GM21390 (cell line): ENCODE measurements around the gene PPP5C.
"Not testable (repeated sequence)": the region's sequence is repeated elsewhere in the genome, so short reads cannot be mapped to it uniquely, and the experiment has no call there.

Experiments
- ATAC-seq: cut with Tn5 transposase; IDR thresholded peaks from one replicate; pipeline ENCODE4 v1.9.1; 2021; ENCODE audit not compliant: unreplicated experiment

PPP5C gene

DNA sequence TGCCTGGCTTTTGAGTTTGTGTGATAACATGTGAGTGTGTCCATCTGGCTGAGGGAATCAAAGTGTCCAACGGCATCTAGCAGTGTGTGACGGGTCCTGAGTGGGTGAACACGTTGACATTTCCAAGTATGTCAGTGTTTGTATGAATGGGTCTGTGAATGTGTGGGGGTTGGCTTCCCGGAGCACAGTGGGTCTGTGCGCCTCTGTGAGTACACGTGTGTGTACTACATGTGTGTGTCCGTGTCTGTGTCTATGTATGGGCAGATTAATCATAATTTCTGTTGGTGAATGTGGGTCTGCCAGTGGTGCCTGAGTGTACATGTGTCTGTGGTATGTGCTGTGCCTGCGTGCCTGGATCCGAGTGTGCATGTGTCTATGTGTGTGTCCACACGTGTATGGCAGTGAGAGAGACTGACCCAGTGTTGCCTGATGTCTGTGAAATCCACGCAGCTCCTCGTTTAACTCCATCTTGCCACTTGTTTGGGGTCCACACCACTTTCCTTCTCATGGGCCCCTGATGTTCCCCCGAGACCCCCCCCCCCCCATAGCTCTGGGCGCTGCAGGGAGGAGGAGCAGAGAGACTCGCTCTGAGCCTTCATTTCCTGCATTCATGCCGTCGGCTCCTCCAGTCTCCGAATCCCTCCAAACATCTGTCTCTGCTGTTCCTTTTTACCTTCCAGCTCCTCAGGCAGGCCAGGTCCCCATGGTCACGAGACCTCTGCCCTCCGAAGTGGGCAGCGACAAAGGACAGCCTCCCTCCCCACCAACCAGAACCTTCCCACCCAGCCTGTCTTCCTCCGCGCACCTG is 61.2 kb downstream of the PPP5C start:
- ATAC-seq: no peak

DNA sequence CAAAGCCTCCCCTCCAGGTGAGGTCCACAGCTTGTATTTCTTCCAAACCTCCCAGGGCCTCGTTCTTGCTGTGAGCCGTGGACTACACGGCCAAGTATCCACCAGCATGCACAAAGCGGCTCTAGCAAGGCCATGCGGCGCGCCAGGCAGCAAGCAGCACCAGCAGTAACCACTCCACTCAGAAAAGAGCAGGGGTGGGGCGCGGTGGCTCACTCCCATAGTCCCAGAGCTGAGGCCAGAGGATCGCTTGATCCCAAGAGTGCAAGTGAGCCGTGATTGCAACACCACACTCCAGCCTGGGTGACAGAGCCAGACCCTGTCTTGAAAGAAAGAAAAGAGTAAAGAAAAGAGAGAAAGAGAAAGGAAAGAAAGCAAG is 61.8 kb downstream of the PPP5C start:
- ATAC-seq: no peak

DNA sequence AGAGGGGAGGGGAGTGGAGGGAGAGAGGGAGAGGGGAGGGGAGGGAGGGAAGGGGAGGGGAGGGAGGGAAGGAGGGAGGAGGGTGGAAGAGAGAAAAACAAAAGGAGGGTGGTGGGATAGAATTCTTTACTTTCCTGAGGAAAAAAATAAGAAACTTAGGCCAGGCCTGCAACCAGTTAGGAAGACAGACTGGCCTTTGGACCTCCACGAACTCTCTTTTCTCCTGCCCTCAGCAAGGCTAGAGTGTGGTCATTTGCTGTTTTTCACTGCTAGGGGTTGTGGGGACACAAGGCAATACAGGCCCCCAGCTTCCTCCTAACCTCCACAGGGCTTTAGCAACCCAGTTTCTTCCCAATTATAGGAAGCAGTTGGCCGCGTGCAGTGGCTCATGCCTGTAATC is 62.3 kb downstream of the PPP5C start:
- ATAC-seq: no peak

DNA sequence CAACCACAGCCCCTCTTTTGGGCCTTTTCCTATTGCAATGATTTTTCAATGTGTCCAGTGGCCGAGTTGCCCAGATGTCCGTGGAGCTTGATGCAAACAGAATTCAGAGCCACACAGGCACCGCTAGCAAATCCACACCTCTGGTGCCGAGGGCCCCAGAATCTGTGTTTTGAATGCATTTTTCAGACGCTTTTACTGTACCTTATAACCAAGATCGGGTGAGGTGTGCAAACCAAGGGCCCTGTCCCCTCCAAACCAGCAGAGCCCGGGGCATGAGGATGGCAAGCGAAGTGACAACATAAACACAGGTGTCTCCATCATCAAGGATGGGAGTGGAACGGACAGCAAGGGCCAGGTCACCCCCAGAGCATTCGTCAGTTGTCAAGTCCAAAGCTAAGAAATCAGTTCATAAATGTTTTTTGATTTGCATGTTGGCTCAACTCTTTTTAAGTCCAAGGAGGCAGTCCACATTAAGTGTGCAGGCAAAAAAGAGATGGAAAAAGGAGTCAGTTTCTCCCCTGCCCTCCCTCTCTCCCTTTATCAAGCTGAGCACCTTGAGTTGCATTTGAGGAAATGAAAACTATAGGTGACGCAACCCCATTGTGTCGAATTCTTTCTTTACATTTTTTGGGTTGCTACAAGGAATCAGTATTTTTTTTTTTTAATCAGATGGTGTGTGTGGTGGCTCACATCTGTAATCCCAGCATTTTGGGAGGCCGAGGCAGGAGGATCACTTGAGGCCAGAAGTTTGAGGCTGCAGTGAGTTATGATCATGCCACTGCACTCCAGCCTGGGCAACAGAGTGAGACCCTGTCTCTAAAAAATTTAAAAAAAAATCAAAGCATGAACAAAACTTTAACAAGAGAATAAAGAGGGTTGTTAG is 63.6 kb downstream of the PPP5C start:
- ATAC-seq: no peak

DNA sequence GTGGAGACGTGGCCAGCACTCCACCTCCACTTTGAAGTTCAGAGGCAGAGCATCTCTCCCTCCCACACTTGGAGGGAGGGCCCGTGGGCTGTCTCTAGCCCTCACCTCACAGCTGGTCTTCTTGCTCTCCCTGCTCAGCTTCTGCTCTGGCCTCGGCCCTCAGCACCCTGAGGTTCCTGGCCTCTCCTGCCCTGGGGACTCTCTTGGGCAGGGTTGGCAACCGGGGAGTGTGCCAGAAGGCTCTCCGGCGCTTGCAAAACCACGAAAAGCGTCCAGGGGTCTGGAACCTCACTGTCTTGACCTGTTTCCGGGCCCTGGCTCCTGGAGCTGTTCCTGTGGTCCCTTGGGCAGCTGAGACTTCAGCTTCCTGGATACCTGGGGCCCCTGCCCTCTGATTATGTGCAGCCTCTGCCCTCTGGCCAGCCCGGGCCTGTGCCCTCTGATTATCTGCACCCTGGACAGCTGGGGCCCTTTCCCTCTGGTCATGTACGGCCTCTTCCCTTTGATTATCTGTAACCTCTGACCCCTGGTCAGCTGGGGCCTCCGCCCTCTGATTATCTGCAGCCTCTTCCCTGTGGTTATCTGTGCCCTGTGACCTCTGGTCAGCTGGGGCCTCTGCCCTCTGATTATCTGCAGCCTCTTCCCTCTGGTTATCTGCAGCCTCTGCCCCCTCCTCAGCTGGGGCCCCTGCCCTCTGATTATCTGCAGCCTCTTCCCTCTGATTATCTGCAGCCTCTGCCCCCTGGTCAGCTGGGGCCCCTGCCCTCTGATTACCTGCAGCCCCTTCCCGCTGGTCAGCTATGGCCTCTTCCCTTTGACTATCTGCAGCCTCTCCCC is 64.4 kb downstream of the PPP5C start:
- no peak for ATAC-seq

DNA sequence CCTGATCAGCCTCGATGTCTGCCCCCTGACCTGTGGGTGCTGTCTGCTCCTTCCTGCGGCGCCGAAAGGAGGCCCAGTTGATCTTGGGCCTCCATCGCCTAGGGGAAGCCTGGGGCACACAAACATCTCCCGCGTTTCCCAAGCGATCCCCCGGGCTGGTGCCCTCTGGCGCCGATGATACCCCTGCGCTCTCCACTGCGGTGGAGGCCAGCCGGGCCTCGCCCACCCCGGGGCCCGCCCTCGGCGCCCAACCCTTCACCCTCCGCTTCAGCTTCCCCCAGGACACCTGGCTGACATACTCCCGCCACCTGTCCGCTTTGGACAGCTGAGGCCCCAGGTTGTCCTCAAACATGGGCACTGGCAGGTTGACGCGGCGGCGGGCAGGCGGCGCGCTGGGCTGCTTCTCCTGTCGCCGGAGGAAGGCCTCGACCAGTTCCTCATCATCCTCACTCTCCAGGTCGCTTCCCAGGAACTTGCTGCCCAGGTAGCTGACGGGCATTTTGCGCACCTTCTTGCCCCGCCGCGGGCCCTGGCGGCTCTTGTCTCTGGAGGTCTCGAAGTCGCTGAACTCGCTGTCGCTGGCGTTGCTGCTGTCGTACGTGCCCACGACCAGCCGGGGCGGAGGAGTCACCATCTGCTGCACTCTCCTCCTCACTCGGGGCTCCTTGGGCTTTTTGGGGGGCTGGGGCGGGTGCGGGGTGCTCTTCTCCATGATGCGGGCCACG is 65.2 kb downstream of the PPP5C start:
- no peak for ATAC-seq

DNA sequence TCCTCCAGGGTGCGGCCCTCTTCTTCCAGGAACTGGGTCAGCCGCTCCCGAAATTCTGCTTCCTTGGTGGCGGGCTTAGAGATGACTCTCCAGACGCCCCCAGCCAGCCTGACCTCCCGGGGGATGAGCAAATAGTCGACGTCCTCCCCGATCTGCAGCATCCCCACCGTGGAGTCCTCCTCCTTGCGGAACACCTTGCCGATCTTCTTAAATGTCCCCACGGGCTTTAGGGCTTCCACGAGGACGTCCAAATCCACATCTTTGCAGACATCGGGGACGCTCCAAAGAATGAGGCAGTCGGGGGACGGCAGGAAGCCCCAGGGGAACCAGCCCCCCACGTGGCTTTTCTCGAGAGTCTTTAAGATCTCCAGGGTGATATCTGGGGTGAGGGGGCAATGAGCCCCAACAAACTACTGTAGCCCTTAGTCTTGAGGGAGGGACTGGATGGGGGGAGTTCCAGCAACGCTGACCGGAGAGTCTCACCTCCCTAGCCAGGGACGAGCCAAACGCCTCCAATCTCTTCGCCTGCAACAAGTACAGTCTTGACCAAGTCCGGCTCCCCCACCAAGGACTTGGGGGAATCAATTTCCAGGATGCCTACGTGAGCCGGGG is 65.9 kb downstream of the PPP5C start:
- ATAC-seq: no peak

DNA sequence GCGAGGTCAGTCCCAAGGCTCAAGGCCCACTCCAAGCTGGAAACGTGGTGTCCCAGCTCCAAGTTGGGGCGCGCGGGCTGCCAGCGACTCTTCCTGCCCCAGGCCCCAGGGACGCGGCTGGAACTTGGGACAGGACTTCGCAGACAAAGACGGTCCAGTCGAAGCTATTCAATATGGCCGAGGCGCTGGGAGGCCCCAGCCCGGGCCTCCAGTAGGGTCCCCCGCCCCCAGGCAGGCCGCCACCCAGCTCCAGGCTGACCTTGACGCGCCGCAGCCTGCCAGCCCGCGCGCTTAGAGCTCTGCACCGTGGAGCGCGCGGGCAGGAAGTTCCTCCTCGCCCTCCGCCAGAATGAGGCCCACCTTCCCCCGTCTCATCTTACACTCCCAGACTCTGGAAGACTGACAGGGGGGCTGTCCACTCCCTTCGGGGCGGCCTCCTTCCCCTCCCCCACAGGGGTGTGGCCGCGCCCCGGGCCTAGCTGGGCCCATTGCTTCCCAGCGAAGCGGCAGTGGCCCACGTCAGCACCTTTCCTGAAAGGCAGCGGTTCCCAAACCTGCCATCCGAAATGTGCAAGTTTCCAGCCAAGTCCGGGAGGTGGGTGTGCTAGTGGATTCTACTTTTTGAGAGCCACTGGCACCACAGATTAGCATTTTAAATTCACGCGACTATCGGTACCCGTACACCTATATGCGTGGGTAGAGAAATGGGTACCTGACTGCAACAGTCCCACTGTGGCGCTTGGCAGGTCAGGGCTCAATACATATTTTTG is 66.6 kb downstream of the PPP5C start, which contains the start of gene CCDC8:
CCDC8 (minus strand) TSS at position 303 of the 770 bp plus-strand sequence. CDS start 754 bp downstream, outside the sequence.
- no peak for ATAC-seq

DNA sequence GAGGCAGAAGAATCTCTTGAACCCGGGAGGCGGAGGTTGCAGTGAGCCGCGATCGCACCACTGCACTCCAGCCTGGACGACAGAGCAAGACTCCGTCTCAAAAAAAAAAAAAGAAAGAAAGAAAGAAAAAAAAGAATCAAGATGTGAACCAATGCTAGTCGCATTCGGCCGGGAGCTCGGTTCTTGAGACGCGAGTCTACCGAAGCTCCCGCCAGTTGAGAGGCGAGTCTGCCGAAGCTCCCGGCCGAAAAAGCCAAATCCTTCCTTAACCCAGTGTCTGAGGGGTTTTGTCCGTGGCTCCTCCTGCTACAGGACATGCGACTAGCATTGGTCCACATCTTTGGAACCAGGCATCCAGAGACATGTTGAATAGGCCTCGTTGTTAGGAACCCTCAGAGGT is 68.0 kb downstream of the PPP5C start:
- not testable (repeated sequence) for ATAC-seq

DNA sequence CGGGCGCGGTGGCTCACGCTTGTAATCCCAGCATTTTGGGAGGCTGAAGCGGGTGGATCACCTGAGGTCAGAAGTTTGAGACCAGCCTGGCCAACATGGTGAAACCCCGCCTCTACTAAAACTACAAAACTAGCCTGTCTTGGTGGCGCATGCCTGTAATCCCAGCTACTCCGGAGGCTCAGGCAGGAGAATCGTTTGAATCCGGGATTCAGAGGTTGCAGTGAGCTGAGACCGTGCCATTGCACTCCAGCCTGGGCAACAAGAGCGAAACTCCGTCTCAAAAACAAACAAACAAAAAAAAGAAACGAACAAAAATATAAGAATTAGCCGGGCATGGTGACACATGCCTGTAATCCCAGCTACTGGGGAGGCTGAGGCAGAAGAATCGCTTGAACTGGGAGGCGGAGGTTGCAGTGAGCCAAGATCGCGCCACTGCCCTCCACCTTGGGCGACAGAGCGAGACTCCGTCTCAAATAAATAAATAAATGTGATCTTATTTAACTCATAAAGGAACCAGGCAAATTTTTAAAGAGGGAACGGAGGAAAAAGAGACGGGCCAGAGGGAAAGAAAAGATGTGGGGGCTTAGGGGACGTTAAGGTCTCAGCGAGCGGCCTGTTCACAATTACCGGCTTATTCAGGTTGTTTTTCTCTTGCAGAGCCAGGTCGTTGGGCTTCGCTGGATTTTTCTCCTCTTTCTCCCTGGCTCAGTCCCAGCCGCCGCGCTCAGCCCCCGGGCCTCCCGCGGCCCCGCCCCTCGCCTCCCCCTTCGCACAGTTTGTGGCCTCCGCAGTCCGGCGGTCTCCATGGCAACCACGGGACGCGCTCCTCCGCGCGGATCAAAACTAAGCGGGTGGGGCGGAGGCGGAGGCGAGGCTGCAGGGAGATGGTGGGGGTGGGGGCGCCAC is 69.2 kb downstream of the PPP5C start:
- ATAC-seq: not testable (repeated sequence)

DNA sequence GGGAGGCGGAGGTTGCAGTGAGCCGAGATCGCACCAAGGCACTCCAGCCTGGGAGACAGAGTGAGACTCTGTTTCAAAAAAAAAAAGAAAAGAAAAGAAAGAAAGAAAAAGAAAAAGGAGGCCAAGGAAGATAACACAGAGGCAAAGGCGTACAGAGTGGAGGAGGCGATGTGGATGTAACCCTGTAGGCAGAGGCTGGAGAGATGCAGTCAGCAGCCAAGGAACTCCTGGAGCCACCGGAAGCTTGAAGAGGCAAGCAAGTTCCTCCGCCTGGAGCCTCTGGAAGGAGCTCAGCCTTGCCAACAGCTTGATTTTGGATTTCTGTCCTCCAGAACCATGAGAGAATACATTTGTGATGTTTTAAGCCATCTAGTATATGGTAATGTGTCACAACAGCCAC is 73.2 kb downstream of the PPP5C start:
- ATAC-seq: no peak

DNA sequence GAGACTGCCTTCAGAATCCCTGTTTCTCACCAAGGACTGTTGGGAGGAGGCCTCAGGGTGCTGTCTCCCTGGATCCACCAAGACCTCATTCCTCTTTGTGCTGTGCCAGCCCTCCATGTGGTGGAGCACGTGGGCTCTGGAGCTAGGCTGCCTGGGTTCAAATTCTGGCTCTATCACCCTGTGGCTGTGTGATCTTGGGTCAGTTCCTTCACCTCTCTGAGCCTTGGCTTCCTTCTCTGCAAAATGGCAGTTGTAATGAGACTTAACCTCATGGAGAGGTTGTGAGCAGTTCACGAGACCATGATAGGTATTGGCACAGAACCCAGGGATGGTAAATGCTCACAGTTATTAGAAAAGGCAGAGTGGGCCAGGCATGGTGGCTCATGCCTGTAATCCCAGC is 75.5 kb downstream of the PPP5C start:
- no peak for ATAC-seq

DNA sequence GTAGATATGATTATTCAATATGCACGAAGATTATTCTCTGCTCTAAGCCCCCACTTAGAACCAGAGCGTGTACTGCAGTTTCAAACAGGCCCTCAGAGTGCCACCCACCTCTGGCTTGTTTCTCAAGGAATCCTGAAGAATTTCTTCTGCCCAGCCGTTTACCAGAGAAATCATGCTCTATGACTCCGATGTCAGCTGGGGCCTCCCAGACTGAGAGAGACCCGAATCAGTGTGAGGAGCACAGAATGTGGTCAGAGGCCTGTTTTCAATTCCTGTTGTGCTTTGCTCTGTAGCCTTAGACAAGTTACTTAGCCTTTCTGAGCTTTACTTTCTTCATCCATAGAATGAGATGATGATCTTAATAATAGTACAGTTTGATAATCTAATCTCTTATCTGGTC is 76.3 kb downstream of the PPP5C start:
- ATAC-seq: no peak

DNA sequence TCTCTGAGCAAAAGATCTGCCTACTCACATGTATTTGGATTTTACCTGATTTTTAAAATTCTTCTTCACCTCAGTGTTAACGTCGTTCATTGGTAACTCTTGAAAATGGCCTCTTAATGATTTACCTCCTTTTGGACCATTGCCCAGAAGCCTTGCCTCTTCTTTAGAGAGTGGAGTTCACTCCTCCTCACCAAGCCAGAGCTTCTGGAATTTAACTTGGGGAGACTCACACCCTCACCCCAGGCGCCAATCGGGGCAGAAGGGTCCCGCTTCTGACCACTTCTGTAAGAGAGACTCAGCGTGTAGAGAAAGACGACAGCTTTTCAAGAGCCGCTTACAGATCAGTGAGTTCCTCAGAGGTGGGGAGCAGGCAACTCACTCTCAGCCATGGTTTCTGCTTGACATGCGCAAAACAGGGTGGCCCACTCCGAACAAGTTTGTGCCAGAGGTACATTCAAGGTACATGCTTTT is 79.2 kb downstream of the PPP5C start:
- ATAC-seq: no peak

DNA sequence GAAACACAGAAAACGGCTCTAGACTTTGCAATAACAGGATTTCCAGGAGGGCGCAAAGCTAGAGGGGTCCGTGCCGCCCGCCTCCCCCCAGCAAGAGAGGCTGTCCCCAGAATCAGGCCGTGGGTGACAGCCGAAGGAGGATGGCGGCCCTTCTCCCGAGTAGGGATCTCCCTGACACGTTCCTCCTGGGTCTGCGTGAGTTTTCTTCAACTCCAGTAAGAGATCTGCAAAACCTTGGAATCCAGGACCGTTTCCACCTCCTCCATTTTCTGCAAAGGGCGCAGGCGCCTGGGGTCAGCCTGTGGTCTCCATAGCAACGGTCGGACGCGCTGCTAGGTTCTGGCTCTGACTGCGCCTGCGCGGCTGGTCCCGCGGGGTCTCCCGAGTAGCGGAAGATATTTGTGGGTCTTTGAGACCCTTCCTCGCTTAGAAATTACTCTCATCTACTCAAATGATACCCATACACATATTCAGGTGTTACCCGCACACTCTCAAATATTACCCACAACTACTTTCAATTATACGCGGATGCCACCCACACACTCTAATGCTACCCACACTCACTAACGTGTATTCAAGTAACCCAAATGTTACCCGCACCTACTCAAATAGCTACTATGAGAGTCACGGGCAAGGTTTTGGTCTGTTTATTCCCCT is 79.7 kb downstream of the PPP5C start:
- ATAC-seq: no peak

DNA sequence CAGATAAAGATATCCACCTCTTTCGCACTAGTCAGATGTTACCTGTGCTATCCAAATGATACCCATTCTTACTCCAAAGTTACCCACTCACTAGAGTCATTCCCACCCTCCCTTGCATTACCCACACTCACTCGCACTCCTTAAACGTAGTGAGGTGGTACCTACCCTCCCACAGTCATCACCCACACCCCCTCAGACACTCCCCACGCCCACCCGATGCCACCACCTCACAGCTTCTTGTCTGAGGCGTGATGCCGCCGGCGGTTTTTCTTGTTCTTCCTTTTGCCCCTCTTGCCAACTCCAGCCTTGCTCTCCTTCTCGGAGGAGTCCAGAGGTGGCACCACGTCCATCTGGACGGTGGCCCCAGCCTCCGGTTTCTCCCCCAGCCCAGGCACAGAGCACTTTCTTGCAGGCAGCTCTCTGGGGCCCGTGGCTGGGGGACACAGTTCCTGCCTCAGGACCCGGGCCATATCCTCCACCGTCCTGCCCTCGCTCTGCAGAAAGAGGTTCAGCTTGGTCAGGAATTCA is 80.7 kb downstream of the PPP5C start:
- no peak for ATAC-seq
